HG03342 (cell line): ENCODE data around the gene MAIP1.
"Not testable (repeated sequence)": the region's sequence is repeated elsewhere in the genome, so short reads cannot be mapped to it uniquely, and the experiment has no call there.

Source experiments
- ATAC-seq: cut with Tn5 transposase; IDR thresholded peaks from one replicate; pipeline ENCODE4 v1.9.1; 2021; ENCODE audit warnings: mild to moderate bottlenecking, moderate library complexity; ENCODE audit not compliant: unreplicated experiment

Gene MAIP1, protein sequence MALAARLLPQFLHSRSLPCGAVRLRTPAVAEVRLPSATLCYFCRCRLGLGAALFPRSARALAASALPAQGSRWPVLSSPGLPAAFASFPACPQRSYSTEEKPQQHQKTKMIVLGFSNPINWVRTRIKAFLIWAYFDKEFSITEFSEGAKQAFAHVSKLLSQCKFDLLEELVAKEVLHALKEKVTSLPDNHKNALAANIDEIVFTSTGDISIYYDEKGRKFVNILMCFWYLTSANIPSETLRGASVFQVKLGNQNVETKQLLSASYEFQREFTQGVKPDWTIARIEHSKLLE

DNA sequence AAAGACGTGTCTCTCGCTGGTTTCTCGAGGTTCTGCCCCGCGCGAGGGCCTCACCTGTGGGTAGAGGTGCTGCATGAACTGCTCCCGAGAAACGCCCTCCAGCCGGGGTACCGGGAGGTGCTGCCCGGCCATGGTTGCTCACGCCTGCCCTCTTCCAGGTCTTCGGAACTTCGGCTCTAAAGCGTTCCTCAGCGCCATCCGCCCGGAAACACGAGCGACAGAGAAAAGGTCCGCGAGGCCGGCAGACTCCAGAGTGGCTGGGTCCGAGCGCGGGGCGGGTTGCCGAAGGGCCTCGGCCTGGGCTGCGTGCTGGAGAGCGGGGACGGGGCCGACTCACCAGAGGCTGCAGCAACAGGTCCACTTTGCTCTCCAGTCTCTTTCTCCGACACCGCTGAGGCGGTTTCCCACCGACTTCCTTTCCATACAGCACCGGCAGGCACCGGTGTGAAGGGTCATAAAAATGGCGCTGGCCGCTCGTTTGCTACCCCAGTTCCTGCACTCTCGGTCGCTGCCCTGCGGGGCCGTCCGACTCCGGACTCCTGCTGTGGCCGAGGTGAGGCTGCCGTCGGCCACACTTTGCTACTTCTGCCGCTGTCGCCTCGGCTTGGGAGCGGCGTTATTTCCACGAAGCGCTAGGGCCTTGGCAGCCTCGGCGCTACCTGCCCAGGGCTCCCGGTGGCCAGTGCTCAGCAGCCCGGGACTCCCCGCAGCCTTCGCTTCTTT lies at the start of gene MAIP1, which contains the start of gene TYW5:
MAIP1 (plus strand) TSS at position 244 of the 723 bp plus-strand sequence; CDS start at position 461, 217 bp downstream.
TYW5 (minus strand) TSS at position 153 of the 723 bp plus-strand sequence; CDS start at position 132, 21 bp downstream.
- peak; percentile 83 for ATAC-seq

DNA sequence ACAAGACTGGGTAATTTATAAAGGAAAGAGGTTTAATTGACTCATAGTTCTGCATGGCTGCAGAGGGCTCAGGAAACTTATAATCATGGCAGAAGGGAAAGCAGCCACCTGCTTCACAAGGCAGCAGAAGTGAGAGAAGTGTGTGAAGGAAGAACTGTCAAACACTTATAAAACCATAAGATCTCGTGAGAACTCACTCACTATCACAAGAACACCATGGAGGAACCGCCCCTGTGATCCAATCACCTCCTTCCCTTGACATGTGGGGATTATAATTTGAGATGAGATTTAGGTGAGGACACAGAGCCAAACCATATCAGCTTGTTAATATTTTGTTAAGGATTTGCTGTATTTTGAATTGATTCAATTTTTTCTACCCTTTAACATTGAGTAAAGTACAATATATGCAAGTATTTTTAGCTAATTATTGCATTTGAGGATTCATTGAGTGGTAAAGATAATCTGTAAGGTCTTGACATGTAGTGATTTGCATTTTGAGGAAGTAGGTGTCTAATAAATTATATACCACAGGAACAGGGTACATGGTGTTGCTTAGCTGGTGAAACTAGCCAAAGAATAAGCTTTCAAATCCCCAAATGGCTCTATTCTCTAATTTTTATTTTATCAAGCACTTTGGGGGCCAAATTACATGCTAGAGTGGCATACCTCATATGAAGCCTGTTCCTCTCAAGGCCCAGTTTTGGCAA lies 48.2 kb upstream of the MAIP1 start:
- ATAC-seq = no peak

DNA sequence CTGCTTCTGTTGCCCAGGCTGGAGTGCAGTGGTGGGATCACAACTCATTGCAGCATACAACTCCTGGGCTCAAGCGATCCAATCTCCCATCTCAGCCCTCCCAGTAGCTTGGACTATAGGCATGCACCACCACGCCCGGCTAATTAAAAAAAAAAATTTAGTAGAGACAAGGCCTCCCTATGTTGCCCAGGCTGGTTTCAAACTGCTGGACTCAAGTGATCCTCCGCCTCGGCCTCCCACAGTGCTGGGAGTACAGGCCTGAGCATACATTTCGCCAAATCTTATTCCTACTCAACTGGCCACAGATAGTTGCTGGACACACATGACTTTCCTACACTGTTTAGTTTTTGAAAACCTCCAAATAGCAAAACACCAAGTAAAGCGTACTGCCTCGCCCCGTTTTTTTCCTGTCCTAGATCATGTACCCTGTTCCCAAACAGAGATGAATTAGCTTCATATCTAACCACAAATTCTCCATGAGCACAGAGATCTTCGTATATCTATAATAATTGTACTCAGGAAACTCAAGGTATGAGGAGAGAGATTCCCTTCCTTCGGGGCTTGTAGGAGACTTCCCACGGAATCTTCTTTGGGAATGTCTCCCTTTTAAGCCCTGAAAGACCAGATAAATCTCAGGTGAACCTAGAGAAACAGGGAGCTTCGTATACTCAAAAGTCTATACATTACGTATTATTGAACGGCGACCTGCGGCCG lies 44.9 kb upstream of the MAIP1 start:
- no peak for ATAC-seq

DNA sequence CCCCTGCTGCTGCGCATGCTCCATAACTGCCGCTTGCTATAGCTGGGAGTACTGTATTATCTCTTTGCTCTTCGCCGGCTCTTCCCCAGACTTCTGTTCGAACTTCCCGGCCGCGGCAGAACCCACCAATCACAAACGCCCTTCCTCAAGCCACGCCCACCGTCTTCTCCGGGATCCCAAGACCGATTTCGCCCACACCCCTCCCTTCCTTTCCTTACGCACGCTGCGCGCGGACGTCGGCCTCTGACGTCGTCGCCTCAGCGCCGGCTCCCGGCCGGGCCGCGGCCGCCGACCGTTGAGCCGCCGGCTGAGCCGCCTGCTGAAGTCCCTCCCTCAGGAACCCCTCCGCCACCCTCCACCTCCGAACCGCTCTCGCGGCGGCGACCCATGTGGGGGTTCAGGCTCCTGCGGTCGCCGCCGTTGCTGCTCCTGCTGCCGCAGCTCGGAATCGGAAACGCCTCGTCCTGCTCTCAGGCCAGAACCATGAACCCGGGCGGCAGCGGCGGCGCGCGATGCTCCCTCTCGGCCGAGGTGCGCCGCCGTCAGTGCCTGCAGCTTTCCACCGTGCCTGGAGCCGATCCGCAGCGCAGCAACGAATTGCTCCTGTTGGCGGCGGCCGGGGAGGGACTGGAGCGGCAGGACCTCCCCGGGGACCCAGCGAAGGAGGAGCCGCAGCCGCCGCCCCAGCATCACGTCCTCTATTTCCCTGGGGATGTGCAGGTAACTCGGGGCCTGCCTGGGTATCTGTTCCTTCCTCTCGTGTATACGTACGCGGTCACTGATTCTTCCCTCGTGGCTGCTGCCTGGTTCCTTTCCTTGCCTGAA lies 44.1 kb upstream of the MAIP1 start, which contains the start of gene C2orf69:
C2orf69 (plus strand) TSS at position 242 of the 825 bp plus-strand sequence; CDS start at position 388, 146 bp downstream.
- peak; percentile 87 for ATAC-seq

DNA sequence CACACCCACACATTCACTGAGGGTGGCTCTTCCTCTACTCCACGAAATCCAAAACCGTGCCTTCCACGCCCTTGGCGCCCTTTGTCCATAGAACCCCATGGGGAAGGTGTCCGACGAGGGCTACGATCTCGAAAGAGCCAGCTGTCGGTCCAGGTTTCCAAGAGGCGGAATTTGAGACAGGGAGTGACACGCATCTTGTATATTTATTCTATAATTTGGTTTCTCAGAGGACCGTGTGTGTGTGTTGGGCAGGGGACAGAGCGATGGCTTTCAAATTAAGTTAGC lies 43.6 kb upstream of the MAIP1 start:
- no peak for ATAC-seq

DNA sequence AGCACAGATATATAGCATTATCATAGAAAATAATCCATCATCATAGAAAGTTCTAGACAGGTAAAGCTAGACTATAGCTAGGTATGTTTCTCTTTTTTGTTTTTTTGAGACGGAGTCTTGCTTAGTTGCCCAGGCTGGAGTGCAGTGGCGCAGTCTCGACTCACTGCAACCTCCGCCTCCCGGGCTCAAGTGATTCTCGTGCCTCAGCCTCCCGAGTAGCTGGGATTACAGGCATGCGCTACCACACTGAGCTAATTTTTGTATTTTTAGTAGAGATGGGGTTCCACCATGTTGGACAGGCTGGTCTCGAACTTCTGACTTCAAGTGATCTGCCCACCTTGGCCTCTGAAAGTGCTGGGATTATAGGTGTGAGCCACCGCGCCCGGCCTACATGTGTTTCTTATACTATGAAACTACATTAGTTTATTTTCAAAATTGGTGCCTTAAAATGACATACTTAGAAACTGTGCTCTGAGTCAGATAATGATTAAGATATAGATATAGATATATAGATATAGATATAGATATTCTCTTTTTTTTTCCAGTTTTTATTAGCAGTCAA lies 42.7 kb upstream of the MAIP1 start:
- not testable (repeated sequence) for ATAC-seq

DNA sequence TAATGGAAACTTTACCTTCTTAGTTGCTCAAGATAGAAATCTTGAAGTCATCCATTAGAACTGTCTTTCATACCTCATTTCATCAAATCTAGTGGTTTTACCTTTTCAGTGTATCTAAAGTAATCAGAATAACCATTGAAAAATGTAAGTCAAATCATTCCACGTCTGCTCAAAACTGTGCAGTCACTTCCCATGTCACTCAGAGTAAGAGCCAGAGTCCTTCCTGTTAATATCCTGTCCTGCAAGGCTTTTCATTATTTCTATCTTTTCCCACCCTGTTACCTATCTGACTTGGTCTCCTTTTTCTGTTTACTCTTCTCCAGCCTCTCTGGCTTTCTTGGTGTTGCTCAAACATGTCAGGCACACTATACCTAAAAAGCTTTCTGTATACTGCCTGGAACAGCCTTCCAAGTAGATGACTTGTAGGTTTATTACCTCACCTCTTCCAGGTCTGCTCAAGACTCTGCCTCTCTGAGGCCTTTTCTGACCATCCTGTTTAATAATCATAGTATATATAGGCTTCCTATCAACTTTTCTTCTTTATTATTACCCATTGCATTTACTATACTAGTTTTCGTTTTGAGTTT lies 40.9 kb upstream of the MAIP1 start:
- ATAC-seq = no peak

DNA sequence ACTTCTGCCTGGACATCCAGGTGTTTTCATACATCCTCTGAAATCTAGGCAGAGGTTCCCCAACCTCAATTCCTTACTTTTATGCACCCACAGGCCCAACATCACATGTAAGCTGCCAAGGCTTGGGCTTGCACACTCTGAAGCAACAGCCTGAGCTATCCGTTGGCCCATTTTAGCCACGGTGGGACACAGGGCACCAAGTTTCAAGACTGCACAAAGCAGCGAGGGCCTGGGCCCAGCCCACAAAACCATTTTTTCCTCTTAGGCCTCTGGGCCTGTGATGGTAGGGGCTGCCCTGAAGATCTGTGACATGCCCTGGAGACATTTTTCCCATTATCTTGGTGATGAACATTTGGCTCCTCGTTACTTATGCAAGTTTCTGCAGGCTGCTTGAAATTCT lies 38.4 kb upstream of the MAIP1 start:
- ATAC-seq = no peak

DNA sequence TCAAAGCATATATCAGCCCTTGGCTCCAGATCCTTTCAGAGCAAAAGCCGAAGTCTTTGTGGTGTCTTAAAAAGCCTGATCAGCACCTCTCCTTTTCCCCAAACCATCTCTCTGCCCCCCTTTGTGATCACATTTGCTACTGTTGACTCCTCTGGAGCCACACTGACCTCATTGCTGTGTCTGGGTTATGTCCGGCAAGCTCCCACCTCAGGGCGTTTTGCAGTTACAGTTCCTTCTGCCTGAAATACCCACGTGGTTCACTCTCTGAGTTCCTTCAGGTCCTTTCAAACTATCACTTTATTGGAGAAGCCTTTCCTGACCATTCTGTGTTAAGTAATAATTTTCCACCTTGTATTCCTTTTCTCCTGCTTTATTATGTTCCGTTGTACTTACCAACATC lies 32.5 kb upstream of the MAIP1 start:
- no peak for ATAC-seq

DNA sequence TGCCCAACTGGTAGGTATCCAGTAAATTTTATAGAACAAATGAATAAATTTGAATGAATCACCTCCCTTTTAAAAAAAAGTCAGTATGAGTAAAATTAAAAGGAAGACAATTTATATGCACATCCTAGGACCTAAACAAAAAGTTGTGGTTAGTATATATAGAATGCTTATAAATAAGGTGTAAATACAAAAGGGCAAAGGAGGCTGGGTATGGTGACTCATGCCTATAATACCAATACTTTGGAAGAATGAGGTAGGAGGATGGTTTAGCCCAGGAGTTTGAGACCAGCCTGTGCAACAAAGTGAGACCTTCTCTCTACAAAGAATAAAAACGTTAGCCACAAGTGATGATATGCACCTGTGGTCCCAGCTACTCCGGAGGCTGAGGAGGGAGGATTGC lies 31.5 kb upstream of the MAIP1 start:
- no peak for ATAC-seq

DNA sequence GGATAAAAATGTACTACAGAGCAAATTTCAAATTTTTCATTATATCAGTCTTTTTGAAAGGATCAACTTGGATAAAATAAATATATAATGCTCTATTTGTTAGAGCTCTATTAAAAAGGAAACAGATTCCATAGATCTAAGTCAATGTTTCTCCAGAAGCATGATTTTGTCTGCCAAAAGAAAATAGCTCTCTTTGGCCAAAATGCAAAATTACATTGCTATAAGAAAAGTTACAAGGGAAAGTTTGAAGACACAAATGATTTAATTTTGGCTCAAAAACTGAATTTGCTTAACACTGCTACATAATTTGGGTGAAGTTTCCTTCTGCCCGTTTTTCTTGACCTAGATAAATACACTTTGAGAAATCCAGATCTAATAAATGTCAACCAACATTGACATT lies 28.6 kb upstream of the MAIP1 start:
- no peak for ATAC-seq

DNA sequence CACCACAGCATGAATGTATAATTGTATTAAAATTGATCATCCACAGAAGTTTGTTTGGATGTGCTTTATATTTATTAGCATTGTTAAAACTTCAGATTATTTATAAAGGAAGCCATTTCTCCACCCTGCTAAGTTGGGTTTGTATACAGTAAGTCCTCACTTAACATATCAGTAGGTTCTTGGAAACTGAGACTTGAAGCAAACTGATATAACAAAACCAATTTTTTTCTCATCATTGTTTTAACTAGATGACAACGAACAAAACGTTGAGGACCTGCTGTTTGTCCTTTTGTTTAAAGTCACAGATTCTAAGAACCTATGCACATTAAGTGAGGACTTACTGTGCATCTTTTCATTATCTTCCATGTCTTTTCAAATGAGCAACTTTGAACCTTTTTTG lies 27.2 kb upstream of the MAIP1 start:
- ATAC-seq = no peak

DNA sequence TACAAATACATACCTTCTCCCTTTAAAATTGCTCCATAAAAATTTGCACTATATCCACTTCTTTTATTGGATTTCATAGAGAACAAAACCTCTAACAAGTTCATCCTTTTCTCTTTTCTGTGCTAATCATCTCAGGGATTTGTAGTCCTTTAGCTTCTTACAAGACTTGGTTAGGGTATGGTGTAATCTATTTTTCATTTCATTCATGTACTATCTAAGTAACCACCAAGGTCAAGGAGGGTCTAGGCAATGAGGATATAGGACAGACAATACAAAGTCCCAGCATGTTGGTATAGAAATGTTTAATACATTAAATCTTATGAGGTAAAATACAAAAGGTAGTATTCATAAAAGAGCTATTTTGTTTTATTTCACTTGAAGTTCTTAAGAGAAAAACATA lies 26.8 kb upstream of the MAIP1 start:
- ATAC-seq = no peak

DNA sequence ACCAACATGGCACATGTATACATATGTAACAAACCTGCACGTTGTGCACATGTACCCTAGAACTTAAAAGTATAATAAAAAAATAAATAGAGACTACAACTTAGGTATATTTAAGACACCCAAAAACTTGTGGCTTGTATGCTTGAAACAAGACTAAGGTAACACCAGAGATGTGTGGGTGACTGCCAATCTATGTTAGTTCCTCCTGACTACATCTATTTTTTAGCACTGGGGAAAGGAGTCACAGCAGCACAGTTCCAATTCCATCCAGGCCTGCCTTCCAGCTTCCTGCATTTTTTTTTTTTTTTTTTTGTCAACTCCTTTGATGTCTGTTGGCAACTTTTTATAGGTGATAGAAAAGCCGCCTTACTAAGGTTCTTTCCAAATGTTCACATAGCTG lies 26.1 kb upstream of the MAIP1 start:
- no peak for ATAC-seq

DNA sequence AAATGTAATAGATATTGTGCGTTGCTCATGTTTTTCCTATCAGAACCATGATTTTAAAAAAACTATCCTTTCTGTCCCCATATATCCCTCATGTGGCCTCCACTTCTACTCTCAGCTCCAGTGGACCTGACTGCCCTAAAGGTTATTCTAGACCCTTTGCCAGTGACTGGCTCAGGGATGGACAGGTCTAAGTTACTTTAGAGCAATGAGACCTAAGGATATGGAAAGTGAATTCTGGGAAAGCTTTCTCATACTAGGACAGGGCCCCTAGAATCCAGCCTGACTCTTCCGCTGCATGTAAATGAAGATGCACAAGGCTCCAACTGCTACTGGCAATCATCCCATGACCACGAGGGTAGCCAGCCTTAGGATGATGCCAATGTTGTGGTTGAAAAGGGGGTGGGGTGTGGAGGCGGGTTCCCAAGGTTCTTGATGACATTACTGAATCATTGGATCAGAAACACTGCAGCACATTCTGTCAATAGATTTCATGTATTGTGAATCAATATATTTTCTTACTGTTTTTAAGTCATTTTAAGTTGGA lies 23.0 kb upstream of the MAIP1 start:
- ATAC-seq = no peak

DNA sequence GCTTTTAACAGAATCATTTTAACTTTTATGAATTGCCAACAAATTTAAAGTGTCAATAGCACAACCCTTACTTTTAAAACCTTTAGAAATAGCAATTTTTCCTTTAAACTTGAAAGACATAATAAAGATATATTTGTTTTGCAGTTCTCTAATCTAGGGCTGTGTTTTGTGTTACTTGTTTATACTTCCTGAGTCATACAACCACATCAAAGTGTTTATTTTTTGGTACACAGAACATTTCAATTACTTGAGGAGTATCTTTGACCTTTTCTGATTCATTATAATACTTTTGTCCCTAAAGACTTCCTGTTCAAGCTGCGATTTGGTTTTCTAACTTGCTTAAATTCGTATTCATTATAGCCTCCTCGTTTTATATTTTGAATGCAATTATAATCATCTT lies 21.9 kb upstream of the MAIP1 start:
- no peak for ATAC-seq

DNA sequence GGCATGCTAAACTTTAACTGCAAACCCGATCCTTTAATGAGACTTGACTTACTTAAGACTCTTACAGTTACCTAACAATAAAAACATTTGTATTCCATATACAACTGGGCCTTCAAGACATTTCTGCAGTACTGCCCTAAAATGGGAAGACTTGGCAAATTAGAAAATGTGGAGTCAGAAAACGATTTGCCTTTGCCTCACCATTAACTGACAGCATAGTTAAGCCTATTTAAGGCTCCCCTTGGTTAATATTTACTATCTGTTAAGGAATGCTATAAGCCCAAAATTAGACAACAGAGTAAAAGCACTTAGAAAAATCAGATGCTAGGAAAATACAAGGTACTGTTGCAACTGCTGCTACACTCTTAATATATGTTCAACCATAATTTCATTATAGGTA lies 18.8 kb upstream of the MAIP1 start:
- no peak for ATAC-seq

DNA sequence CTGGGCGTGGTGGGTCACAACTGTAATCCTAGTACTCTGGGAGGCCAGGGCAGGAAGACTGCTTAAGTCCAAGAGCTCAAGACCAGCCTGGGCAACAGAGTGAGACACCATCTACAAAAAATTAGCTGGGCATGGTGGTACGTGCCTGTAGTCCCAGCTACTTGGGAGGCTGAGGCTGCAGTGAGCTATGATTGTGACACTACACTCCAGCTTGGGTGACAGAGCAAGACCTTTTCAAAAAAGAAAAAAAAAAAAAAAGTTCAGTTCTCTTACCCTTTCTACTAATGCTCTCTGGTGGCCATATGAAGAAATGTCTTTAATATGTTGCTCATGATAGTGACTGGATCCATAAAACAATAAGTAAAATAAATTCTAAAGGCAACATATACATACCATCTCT lies 15.0 kb upstream of the MAIP1 start:
- ATAC-seq = no peak

DNA sequence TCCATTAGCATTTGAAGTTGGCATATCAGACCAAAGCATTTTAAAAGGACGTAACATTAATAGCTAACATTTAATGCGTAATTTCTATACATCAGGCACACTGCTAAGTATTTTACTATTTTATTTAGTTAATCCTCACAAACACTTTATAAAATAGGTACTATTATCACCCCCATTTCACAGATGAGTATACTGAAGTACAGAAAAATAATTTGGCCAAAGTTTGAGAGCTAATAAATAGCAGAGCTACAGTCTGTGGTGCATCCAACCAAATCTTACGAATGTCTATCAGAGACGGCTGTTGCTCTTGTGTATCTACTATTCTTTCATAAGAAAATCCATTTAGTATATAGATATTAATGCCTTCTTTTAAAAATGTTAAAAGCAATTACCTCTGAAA lies 12.0 kb upstream of the MAIP1 start:
- ATAC-seq = no peak
